Ishikawa (cell line): ENCODE measurements around the gene MAST4.

Experiments used
- EP300 ChIP-seq: IDR thresholded peaks from 2 replicates; pipeline ENCODE4 v1.6.1; 2012; ENCODE audit warnings: borderline replicate concordance
- REST ChIP-seq: IDR thresholded peaks from 2 replicates; pipeline ENCODE4 v1.6.1; 2012; ENCODE audit warnings: low read depth, mild to moderate bottlenecking
- TAF1 ChIP-seq: IDR thresholded peaks from 2 replicates; pipeline ENCODE4 v1.6.1; 2012; ENCODE audit warnings: low read depth, mild to moderate bottlenecking
- YY1 ChIP-seq: IDR thresholded peaks from 2 replicates; pipeline ENCODE4 v1.6.1; 2012; ENCODE audit warnings: low read depth
- TF ChIP-seq, protein P1 (sequence below): IDR thresholded peaks from 2 replicates; pipeline ENCODE4 v1.6.1; 2012

DNA sequence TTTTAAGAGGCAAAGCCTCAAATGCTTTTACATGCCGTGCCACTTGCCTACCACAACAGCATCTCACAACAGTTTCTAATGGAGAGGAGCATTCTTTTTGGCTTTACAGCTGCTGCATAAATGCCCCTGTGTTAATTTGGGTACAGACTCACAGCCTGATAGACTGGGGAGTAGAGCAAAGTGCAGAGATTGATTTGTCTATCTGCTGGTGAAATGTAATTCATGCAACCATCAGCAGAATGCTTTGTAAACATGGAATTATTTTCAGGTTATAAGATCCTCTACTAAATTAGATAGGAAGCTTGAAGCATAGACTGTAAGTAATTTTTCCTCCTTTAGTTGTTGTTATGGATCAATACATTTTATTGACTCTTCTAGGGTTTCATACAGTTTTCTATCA is 430.1 kb downstream of the MAST4 start:
- TF ChIP-seq YY1, result no peak
- TF ChIP-seq TAF1, result no peak
- no peak for TF ChIP-seq EP300
- TF ChIP-seq, protein P1, sequence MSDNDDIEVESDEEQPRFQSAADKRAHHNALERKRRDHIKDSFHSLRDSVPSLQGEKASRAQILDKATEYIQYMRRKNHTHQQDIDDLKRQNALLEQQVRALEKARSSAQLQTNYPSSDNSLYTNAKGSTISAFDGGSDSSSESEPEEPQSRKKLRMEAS, result no peak
- no peak for TF ChIP-seq REST
